ENCODE measurements around the gene PCDHA8. TPM values are rescaled to one million over a fixed set of nuclear protein-coding genes. Genes with fewer than 3 reads are reported as not detected.
"Not testable (repeated sequence)": the region's sequence is repeated elsewhere in the genome, so short reads cannot be mapped to it uniquely, and the experiment has no call there.

PCDHA8 gene
- total RNA-seq, 4 donors from 2014 or later: 0.79 to 1.2 TPM; not detected in 2

DNA sequence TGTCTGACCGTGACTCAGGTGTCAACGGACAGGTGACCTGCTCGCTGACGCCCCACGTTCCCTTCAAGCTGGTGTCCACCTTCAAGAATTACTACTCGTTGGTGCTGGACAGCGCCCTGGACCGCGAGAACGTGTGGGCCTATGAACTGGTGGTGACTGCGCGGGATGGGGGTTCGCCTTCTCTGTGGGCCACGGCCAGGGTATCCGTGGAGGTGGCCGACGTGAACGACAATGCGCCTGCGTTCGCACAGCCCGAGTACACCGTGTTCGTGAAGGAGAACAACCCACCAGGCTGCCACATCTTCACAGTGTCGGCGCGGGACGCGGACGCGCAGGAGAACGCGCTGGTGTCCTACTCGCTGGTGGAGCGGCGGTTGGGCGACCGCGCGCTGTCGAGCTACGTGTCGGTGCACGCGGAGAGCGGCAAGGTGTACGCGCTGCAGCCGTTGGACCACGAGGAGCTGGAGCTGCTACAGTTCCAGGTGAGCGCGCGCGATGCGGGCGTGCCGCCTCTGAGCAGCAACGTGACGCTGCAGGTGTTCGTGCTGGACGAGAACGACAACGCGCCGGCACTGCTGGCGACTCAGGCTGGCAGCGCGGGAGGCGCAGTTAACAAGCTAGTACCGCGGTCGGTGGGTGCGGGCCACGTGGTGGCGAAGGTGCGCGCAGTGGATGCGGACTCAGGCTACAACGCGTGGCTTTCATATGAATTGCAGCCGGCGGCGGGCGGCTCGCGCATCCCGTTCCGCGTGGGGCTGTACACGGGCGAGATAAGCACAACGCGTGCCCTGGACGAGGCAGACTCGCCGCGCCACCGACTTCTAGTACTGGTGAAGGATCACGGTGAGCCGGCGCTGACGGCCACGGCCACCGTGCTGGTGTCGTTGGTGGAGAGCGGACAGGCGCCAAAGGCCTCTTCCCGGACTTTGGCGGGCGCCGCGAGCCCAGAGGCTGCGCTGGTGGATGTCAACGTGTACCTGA, 29.5 kb downstream of the PCDHA8 start:
- Histone ChIP-seq H3K9me3 (peaks cover 17 to 20% of the 10 kb centered on the region in 2 donors), H3K4me3 (no peak overlapping the region), H3K4me1 (no peaks in the 10 kb centered on the region), H3K27me3 (no peaks in the 10 kb centered on the region), H3K27ac (no peak overlapping the region), H3K36me3 (no peaks in the 10 kb centered on the region)
- in situ Hi-C loops (cut with MboI; ENCODE audit: low pct_ligation_motif_present in 1 of 4, low pct_unique_long_range_greater_than_20kb in 1 of 4, low sequenced_read_pairs in 3 of 4): no loop called here
- 86% methylated on average over 88 of the region's 114 CpGs; no CpG with 5 or more reads in 1 of the 2 donors for WGBS, 2 donors (ENCODE audit: low coverage in 1 of 2)
- no peak for TF ChIP-seq CTCF (IDR thresholded peaks at IDR 0.05)
- no peak for TF ChIP-seq EP300 (IDR thresholded peaks at IDR 0.05; ENCODE audit: low read depth)
- TF ChIP-seq POLR2A (IDR thresholded peaks at IDR 0.05): no peak
- TF ChIP-seq POLR2AphosphoS5 (IDR thresholded peaks at IDR 0.05): no peak
- DNase-seq: no peak
- intact Hi-C loops (cut with DNase I; ENCODE audit: low total_unique reads): no loop called here

GRCh38 chr5:140875085-140876065, 34.4 kb downstream of the PCDHA8 start, which contains the start of gene PCDHA12:
PCDHA12 (plus strand) TSS chr5:140875308; CDS start chr5:140875473, 165 bp downstream.
- Histone ChIP-seq H3K4me3 (no peak within 1 kb of the TSS), H3K4me1 (no peaks in the 10 kb centered on the region), H3K9me3 (peaks cover 0 to 45% of the 10 kb centered on the region in 2 donors), H3K36me3 (no peaks in the 10 kb centered on the region), H3K27me3 (peaks cover 11% of the 10 kb centered on the region), H3K27ac (no peak within 1 kb of the TSS)
- TF ChIP-seq CTCF (IDR thresholded peaks at IDR 0.05) (no peak), POLR2A (IDR thresholded peaks at IDR 0.05) (no peak), POLR2AphosphoS5 (IDR thresholded peaks at IDR 0.05) (no peak), EP300 (IDR thresholded peaks at IDR 0.05; ENCODE audit: low read depth) (no peak)
- no peak for DNase-seq
- intact Hi-C loops (cut with DNase I; ENCODE audit: low total_unique reads): no loop called here
- in situ Hi-C loops (cut with MboI; ENCODE audit: low pct_ligation_motif_present in 1 of 4, low pct_unique_long_range_greater_than_20kb in 1 of 4, low sequenced_read_pairs in 3 of 4): no loop called here
- WGBS, 2 donors (ENCODE audit: low coverage in 1 of 2): 40 to 53% methylated on average over 19 to 47 of the region's 47 CpGs

DNA sequence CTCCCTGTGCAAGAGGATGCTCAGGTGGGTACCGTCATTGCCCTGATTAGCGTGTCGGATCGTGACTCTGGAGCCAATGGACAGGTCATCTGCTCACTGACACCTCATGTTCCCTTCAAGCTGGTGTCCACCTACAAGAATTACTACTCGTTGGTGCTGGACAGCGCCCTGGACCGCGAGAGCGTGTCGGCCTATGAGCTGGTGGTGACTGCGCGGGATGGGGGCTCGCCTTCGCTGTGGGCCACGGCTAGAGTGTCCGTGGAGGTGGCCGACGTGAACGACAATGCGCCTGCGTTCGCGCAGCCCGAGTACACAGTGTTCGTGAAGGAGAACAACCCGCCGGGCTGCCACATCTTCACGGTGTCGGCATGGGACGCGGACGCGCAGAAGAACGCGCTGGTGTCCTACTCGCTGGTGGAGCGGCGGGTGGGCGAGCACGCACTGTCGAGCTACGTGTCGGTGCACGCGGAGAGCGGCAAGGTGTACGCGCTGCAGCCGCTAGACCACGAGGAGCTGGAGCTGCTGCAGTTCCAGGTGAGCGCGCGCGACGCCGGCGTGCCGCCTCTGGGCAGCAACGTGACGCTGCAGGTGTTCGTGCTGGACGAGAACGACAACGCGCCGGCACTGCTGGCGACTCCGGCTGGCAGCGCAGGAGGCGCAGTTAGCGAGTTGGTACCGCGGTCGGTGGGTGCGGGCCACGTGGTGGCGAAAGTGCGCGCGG, 35.7 kb downstream of the PCDHA8 start:
- peaks cover 0 to 41% of the 10 kb centered on the region in 2 donors for H3K9me3 ChIP-seq
- in situ Hi-C loops (cut with MboI; ENCODE audit: low pct_ligation_motif_present in 1 of 4, low pct_unique_long_range_greater_than_20kb in 1 of 4, low sequenced_read_pairs in 3 of 4); H3K36me3 ChIP-seq; intact Hi-C loops (cut with DNase I; ENCODE audit: low total_unique reads); H3K27ac ChIP-seq; H3K4me1 ChIP-seq; DNase-seq; H3K4me3 ChIP-seq: not testable (repeated sequence)
- peaks cover 11% of the 10 kb centered on the region for H3K27me3 ChIP-seq
- WGBS, 2 donors (ENCODE audit: low coverage in 1 of 2): 80 to 84% methylated on average over 1 to 80 of the region's 80 CpGs

- 81% methylated on average over 37 of the region's 37 CpGs; no CpG with 5 or more reads in 1 of the 2 donors for WGBS, 2 donors (ENCODE audit: low coverage in 1 of 2)
- intact Hi-C loops (cut with DNase I; ENCODE audit: low total_unique reads) (no loop called here), in situ Hi-C loops (cut with MboI; ENCODE audit: low pct_ligation_motif_present in 1 of 4, low pct_unique_long_range_greater_than_20kb in 1 of 4, low sequenced_read_pairs in 3 of 4) (no loop called here)
These were observed 36.2 kb downstream of the PCDHA8 start for GRCh38 chr5:140877262-140877581.

More at GRCh38 chr5:140877262-140877581, 36.2 kb downstream of the PCDHA8 start:
- H3K4me1 ChIP-seq: no peaks in the 10 kb centered on the region
- H3K4me3 ChIP-seq: no peak overlapping the region
- no peak overlapping the region for H3K27ac ChIP-seq
- peaks cover 0 to 37% of the 10 kb centered on the region in 2 donors for H3K9me3 ChIP-seq
- no peaks in the 10 kb centered on the region for H3K36me3 ChIP-seq
- no peak for DNase-seq
- TF ChIP-seq POLR2AphosphoS5 (IDR thresholded peaks at IDR 0.05) (no peak), CTCF (IDR thresholded peaks at IDR 0.05) (no peak), EP300 (IDR thresholded peaks at IDR 0.05; ENCODE audit: low read depth) (no peak), POLR2A (IDR thresholded peaks at IDR 0.05) (no peak)
- peaks cover 11% of the 10 kb centered on the region for H3K27me3 ChIP-seq

Measured in transverse colon (tissue), 4 donors.